COLO668 (cell line): ENCODE results near the gene ING2.
"Not testable (repeated sequence)": the region's sequence is repeated elsewhere in the genome, so short reads cannot be mapped to it uniquely, and the experiment has no call there.

Source experiments
- DNase-seq: peaks from one replicate; lab custom pipeline; 2025; ENCODE audit not compliant: unreplicated experiment; lab: John Stamatoyannopoulos, UW

Gene ING2

GRCh38 chr4:183504930-183505610, at the start of gene ING2:
ING2 (plus strand) TSS chr4:183505058; CDS start chr4:183505196, 138 bp downstream.
- DNase-seq = peak; percentile 83

DNA sequence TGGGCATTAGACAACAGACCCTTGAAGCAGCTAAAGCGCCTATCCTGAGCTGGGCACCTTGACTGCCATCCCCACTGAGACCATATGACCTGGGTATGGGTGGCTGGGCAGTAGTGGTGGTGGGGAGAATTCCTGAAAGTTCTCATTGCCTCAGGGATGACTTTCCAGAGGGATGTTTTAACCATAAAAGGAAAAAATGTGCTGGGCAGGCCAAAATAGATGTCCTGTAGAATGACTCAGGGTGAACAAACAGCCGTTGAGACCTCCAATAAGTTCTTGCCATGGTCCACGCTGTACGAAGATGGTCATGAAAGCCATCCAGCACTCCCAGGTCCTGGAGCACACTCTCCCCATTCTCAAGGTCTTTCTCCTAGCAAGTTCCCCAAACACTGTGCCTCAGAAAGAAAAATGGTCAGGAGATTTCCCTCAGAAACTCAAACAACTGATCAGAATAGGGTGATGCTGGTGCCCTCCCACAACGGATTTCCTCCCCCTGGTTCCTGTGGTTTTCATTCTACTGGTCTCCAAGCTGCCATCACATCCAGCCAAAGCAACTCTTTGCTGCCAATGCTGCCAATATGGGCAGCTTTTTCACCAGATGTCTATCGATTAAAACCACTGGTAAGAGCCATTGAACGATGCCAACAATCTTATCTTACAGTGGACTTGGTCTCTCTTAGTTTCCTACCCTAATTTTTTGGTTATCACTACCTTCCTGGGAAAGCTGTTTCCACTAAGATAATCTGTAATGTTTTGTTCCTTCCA, 49.2 kb upstream of the ING2 start:
- no peak for DNase-seq

DNA sequence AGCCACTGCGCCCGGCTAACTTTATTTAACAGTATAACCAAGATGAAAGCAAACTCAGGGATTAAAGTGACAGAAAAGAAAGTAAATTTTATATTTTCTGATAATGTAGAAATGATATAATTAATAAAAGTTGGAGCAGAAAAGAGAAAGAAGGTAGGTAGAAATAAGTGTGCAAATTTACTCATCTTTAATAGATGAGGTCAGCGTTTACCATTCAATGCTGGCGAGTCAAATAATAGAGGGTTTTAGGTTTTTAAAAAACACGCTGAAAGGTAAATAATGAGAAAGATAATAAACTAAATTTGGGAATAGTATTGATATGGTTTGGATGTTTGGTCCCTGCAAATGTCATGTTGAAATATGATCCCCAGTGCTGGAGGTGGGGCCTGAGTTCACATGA, 46.9 kb upstream of the ING2 start:
- DNase-seq = no peak

DNA sequence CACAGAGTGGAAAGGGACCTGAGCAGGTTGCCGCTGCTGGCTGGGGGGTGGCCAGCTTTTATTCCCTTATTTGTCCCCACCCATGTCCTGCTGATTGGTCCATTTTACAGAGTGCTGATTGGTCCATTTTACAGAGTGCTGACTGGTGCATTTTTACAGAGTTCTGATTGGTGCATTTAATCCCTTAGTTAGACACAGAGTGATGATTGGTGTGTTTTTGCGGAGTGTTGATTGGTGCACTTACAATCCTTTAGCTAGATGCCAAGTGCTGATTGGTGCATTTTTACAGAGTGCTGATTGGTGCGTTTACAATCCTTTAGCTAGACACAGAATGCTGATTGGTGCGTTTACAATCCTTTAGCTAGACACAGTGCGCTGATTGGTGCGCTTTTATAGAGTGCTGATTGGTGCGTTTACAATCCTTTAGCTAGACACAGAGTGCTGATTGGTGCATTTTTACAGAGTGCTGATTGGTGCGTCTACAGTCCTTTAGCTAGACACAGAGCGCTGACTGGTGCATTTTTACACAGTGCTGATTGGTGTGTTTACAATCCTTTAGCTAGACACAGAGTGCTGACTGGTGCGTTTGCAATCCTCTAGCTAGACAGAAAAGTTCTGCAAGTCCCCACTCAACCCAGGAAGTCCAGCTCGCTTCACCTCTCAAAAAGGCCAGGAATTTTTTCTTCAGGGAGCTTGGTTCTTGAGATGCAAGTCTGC, 40.8 kb upstream of the ING2 start:
- not testable (repeated sequence) for DNase-seq

GRCh38 chr4:183465879-183466278, 39.0 kb upstream of the ING2 start:
- not testable (repeated sequence) for DNase-seq

DNA sequence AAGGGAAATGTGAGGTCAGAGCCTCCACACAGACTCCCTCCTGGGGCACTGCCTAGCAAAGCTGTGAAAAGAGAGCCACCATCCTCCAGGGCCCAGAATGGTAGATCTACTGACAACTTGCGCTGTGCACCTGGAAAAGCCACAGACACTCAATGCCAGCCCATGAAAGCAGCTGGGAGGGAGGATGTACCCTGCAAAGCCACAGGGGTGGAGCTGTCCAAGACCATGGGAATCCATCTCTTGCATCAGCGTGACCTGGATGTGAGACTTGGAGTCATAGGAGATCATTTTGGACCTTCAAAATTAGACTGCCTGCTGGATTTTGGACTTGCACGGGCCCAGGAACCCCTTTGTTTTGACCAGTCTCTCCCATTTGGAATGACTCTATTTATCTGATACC, 37.6 kb upstream of the ING2 start:
- DNase-seq = no peak

DNA sequence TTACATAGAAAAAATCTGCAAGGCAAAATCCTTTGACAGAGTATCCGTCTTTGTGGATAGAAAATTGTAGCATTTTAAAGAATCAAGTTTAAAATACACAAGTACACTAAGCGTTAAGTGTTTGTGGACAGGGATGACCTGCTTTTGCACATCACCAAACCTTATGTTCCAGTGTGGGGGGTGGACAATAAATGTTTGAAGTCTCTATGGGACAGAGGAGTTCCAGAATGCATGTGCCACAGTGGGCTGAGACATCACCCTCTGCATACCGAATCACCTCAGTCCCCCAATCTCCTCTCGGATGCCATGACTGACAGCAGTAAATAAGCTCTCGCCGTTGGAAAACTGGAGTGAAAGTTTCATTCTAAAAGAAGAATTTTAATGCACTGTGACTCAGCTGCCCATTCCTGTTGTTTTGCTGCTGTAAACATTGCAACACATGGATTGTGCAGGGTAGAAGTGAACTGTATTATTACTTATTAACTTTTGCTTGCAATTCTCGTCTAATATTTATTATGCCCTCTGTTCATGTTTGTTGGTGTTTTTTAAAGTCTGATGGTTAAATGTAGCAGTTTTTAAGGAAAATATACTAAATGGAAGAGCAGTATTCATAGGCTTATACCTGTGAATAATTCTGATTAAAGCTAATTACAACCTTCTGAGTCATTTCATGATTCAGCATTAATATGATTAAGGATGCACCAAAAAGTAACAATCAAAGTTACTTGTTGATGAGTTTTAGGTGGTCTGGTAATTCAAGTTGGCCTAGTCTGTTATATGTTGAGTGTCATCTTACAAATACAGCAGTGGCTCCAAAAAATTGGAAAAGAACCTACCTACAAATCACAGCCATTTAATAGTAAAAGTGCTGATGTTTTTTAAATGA, 36.4 kb upstream of the ING2 start:
- no peak for DNase-seq

DNA sequence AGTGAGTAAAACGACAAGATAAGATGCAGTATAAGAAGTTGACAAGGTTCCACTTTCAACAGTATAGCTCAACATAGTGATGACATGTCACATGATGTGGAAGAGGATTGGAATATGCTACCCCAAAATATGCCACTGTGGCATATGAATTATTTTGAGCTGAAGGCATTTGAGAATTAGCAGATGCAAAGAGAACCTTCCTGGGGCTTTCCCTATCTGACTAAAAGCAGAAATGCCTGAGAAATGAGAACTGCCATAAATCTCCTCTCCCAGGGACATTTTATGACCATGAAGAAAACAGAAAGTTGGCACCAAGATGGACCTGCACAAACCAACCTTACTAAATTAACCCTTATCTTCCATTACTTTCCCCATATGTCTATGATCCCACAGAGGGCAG, 35.6 kb upstream of the ING2 start:
- no peak for DNase-seq

GRCh38 chr4:183469936-183470335, 34.9 kb upstream of the ING2 start:
- DNase-seq = no peak

- DNase-seq = no peak
Measured at GRCh38 chr4:183470821-183471220, 34.0 kb upstream of the ING2 start.

DNA sequence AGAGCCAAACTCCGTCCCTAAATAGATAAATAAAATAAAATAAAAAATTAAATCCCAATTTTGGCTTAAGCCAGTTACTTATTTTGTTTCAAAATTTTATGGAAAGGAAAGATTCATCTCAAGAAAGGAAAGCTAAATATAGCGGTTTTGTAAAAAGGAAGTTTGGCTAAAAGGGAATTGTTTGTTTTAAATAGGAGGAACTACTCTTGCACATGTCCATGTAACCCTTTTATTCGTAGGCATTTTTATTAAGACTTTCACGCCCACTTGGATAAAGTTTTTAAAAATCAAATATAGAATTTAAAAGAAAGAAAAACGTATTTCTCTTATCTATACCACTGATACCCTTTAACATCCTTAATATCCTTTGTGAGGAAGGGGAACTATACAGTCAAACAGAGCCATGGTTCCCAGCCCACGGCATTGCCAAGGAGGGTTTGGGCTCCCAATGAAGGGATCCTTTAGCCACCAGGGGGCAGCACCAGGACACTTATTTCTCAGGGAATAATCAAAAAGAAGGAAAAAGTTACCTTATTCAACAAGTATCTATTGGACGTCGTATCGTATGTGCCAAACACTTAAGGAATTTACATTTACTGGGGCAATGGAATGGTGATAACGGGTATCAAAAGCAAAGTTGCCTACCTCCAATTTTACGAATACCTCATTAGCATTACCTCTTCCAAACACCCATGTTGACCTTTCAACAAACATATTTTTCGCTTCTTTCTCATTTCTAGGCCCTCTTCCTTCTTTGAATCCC, 32.7 kb upstream of the ING2 start:
- DNase-seq = peak; percentile 77

DNA sequence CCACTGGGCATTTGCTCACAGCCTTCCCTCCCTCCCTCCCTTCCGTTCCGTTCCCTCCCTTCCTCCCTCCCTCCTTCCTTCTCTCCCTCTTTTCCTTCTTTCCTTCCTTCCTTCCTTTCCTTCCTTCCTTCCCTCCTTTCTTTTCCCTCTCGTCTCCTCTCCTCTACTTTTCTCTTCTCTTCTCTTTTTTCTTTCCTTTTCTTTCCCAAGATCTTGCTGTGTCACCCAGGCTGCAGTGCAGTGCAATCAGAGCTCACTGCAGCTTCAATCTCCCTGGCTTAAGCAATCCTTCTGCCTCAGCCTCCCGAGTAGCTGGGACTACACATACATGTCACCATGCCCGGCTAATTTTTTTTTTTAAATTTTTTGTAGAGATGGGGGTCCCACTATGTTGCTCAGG, 26.7 kb upstream of the ING2 start:
- no peak for DNase-seq

DNA sequence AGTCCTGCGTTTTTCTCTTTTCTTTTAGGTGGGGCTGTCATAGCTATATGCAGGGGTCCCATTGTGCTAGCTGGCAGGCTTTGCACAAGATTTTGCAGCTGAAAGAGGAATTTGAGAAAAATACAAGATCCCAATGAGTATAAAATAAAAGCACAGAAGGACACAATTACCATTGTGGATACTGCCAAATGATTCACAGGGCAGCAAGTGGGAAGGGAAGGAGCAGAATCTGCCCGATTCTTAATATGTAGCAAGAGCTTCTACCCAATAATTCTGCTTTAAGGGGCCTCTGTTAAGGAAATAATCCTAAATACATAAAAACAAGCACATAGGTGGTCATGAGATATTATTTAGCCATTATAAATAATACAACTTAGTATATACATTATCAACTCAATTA, 25.9 kb upstream of the ING2 start:
- no peak for DNase-seq

DNA sequence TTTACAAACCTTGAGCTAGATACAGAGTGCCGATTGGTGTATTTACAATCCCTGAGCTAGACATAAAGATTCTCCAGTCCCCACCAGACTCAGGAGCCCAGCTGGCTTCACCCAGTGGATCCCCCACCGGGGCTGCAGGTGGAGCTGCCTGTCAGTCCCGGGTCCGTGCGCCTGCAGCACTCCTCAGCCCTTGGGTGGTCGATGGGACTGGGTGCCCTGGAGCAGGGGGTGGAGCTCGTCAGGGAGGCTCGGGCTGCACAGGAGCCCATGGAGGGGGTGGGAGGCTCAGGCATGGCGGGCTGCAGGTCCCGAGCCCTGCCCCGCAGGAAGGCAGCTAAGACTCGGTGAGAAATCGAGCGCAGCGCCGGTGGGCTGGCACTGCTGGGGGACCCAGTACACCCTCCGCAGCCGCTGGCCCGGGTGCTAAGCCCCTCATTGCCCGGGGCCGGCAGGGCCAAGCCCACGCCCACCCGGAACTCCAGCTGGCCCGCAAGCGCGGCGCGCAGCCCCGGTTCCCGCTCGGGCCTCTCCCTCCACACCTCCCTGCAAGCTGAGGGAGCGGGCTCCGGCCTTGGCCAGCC, 22.3 kb upstream of the ING2 start:
- not testable (repeated sequence) for DNase-seq

- DNase-seq = no peak
Measured at GRCh38 chr4:183483997-183484396, 20.9 kb upstream of the ING2 start.

GRCh38 chr4:183485411-183486160, 19.3 kb upstream of the ING2 start:
- no peak for DNase-seq

DNA sequence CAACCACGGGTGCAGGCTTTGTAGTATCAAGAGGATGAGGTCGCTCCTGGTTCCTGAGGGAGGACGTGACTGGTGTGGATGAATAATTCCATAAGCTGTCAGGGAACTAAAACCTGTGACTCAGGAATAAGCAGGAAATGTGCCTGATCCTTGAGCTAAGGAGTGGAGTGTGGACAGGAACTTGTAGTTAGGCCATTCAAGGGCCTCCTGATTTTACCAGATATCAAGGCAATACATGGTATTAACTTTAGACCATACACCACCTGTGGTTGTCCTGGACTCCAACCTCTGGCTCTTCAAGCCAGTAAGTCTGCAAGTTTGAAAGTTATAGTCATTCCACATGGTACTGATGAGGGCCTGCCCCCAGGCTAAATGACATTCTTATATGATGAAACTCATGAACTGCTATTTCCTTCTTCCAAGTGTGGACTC, 12.1 kb upstream of the ING2 start:
- no peak for DNase-seq

DNA sequence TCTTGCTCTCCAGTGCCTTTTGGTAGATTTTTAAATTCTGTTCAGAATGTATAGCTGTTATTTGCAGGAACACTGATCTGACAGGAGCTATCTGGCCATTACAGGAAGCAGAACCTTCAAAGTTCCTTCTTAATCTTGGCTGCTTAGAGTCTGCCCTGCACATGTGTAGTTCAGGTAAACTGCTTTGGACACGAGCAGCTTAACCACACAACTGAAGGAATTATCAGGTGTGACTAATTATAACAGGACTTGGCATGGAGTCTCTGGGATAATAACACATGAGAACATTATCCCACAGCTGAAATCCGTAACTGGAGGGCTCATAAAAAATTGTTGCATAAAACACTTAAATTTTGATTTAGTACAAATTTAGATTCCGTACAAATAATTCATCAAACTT, 11.6 kb upstream of the ING2 start:
- DNase-seq = no peak

GRCh38 chr4:183495184-183495583, 9.7 kb upstream of the ING2 start:
- DNase-seq = no peak
